ENCODE results near the gene CST7. TPM values are rescaled to one million over a fixed set of nuclear protein-coding genes. Genes with fewer than 3 reads are reported as not detected.

CST7 gene
- total RNA-seq, 1 experiment from 2014 or later = not detected

- H3K23me2 ChIP-seq (ENCODE audit: insufficient read length, low read depth, low read length, poor library complexity, severe bottlenecking) = no peaks in the 10 kb centered on the region
- H3K79me2 ChIP-seq (ENCODE audit: insufficient read depth, low read length) = no peaks in the 10 kb centered on the region; the same call in 1 of the 2 replicates
- no peak overlapping the region for H3T11ph ChIP-seq (ENCODE audit: low read length)
- no peaks in the 10 kb centered on the region for H3K27me3 ChIP-seq (ENCODE audit: insufficient read depth, low read length)
- Mint-ChIP-seq H3K4me3 (no peak overlapping the region), H3K36me3 (ENCODE audit: insufficient read depth in 1 of 3, low read depth in 3 of 3) (peaks cover 73 to 79% (median 76%) of the 10 kb centered on the region in 3 experiments), H3K27ac (no peak overlapping the region), H3K4me1 (no peaks in the 10 kb centered on the region), H3K9me3 (peaks cover 20 to 30% of the 10 kb centered on the region in 2 experiments), H3K27me3 (ENCODE audit: low read depth) (no peaks in the 10 kb centered on the region; the same call in 1 of the 2 replicates)
- no peak overlapping the region for H3K27ac ChIP-seq (ENCODE audit: insufficient read length, low read depth, low read length)
- H3K4ac ChIP-seq (ENCODE audit: low read depth, low read length) = no peak overlapping the region
- H2AK5ac ChIP-seq (ENCODE audit: insufficient read length, low read length) = no peak overlapping the region
- no peak overlapping the region for H2BK20ac ChIP-seq (ENCODE audit: low read depth, low read length, poor library complexity, severe bottlenecking)
- H3K4me2 ChIP-seq (ENCODE audit: insufficient read depth, insufficient read length, low read length) = no peak overlapping the region
- no peak overlapping the region for H3K56ac ChIP-seq (ENCODE audit: insufficient read length, low read depth, low read length)
- no peak overlapping the region for H3K18ac ChIP-seq (ENCODE audit: insufficient read length, low read depth, low read length)
- no CpG with 5 or more reads among the region's 1 CpG for WGBS (ENCODE audit: extremely low coverage, insufficient read length, low lambda C conversion rate)
- H4K8ac ChIP-seq (replicated peaks; ENCODE audit: insufficient read length, low read depth, low read length) = no peak overlapping the region
- no peak overlapping the region for H4K5ac ChIP-seq (ENCODE audit: insufficient read length, low read depth, low read length)
- H3K9me3 ChIP-seq (ENCODE audit: control insufficient read depth, low read depth, low read length) = peaks cover 21% of the 10 kb centered on the region
- no peak overlapping the region for H3K23ac ChIP-seq (ENCODE audit: insufficient read length, low read depth, low read length)
- no peak overlapping the region for H2BK5ac ChIP-seq (ENCODE audit: insufficient read length, low read length)
- H3K14ac ChIP-seq (ENCODE audit: insufficient read depth, low read length) = no peak overlapping the region
- no peak for TF ChIP-seq CTCF (conservative IDR thresholded peaks at IDR 0.05)
- H2BK12ac ChIP-seq (ENCODE audit: insufficient read length, low read depth, low read length) = no peak overlapping the region
- no peak overlapping the region for H4K91ac ChIP-seq (ENCODE audit: insufficient read length, low read depth, low read length)
- H2AFZ ChIP-seq (ENCODE audit: low read length) = no peak overlapping the region
- H3K79me1 ChIP-seq (ENCODE audit: insufficient read depth, low read depth, low read length, poor library complexity, severe bottlenecking) = peaks cover 4% of the 10 kb centered on the region
- DNase-seq = no peak
- no peaks in the 10 kb centered on the region for H3K4me1 ChIP-seq (ENCODE audit: insufficient read depth, low read length)
- H2BK120ac ChIP-seq (ENCODE audit: low read depth, low read length, poor library complexity, severe bottlenecking) = no peak overlapping the region
- H3K9ac ChIP-seq (ENCODE audit: extremely low read depth, insufficient read length, low read length) = no peak overlapping the region
- no peaks in the 10 kb centered on the region for H4K20me1 ChIP-seq (ENCODE audit: control insufficient read depth, insufficient read depth, insufficient read length)
- H2BK15ac ChIP-seq (ENCODE audit: low read depth, low read length) = no peak overlapping the region
Observed at GRCh38 chr20:24977336-24977735, 28.3 kb downstream of the CST7 start.
